ENCODE measurements around the gene TOM1L2.
"Not testable (repeated sequence)": the region's sequence is repeated elsewhere in the genome, so short reads cannot be mapped to it uniquely, and the experiment has no call there.

TOM1L2 gene

GRCh38 chr17:17915183-17915582 lies 57.0 kb downstream of the TOM1L2 start:
- Mint-ChIP-seq H3K9me3 (no peaks in the 10 kb centered on the region), H3K27me3 (no peaks in the 10 kb centered on the region), H3K4me3 (no peak overlapping the region), H3K27ac (no peak overlapping the region), H3K36me3 (no peaks in the 10 kb centered on the region), H3K4me1 (no peaks in the 10 kb centered on the region)
- ATAC-seq, result no peak

DNA sequence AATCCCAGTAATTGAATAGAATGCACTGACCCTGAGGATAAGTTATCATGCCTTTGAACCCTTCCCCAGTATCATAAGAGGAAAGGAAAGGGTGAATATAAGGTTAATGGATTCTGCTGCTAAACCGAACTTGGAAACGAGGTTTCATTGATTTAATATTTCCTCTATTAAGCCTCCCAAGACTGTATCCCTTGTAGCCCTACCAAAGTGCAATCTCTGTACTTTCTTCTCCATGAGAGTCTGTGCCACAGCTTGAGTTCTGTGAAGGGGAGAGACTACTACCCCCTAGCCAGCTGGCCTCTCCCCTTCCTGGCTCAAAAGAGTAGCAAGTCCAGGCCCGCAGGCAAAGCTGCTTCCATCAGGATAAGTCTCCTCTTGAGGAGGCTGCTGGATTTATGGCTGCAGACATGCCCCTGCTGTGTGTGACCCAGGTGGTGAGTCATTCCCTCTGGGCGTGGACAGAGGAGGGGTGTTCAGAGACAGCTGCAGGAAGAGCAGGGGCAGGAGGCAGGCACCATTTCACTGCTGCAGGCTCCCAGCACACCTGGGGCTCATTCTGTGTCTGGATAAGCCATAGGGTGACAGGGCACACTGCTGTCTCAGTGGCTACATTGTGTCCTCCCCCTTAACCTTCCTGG lies 58.4 kb downstream of the TOM1L2 start:
- ATAC-seq, result no peak
- Mint-ChIP-seq H3K27ac (no peak overlapping the region), H3K9me3 (no peaks in the 10 kb centered on the region)

DNA sequence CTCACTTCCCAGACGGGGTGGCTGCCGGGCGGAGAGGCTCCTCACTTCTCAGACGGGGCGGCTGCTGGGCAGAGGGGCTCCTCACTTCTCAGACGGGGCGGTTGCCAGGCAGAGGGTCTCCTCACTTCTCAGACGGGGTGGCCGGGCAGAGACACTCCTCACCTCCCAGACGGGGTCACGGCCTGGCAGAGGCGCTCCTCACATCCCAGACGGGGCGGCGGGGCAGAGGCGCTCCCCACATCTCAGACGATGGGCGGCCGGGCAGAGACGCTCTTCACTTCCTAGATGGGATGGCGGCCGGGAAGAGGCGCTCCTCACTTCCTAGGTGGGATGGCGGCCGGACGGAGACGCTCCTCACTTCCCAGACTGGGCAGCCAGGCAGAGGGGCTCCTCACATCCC lies 59.9 kb downstream of the TOM1L2 start:
- H3K4me3 Mint-ChIP-seq, H3K4me1 Mint-ChIP-seq, H3K9me3 Mint-ChIP-seq, H3K27ac Mint-ChIP-seq, H3K27me3 Mint-ChIP-seq, H3K36me3 Mint-ChIP-seq, ATAC-seq: not testable (repeated sequence)

More for the DNA sequence above, 58.4 kb downstream of the TOM1L2 start:
- H3K27me3 Mint-ChIP-seq, result no peaks in the 10 kb centered on the region
- no peaks in the 10 kb centered on the region for H3K36me3 Mint-ChIP-seq
- H3K4me1 Mint-ChIP-seq, result no peaks in the 10 kb centered on the region
- no peak overlapping the region for H3K4me3 Mint-ChIP-seq

GRCh38 chr17:17911001-17911613 lies 61.1 kb downstream of the TOM1L2 start:
- peaks cover 8% of the 10 kb centered on the region for H3K36me3 Mint-ChIP-seq
- no peaks in the 10 kb centered on the region for H3K27me3 Mint-ChIP-seq
- H3K4me1 Mint-ChIP-seq, result no peaks in the 10 kb centered on the region
- ATAC-seq, result no peak
- no peaks in the 10 kb centered on the region for H3K9me3 Mint-ChIP-seq
- H3K4me3 Mint-ChIP-seq, result no peak overlapping the region
- H3K27ac Mint-ChIP-seq, result no peak overlapping the region

DNA sequence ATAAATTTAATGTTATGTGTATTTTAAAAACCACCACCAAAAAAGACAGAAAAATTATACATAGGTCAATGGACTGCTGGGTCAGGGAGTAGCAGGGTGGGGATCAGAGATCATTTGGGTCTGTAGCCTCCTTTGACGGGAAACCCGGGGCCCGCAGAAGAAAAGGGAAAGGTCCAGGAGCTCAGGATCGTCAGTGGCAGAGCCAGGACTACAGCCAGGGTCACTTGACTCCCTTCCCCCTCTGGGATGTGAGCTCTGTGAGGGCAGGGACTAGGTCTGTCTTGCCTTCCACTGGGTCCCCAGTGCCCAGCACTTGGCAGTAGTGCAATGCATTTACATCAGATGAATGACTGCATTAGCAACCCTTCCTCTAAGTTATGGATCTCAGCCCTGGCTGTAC lies 62.1 kb downstream of the TOM1L2 start:
- H3K4me3 Mint-ChIP-seq, result no peak overlapping the region
- H3K27ac Mint-ChIP-seq, result no peak overlapping the region
- ATAC-seq, result no peak
- no peaks in the 10 kb centered on the region for H3K4me1 Mint-ChIP-seq
- H3K36me3 Mint-ChIP-seq, result peaks cover 17% of the 10 kb centered on the region
- H3K27me3 Mint-ChIP-seq, result no peaks in the 10 kb centered on the region
- no peaks in the 10 kb centered on the region for H3K9me3 Mint-ChIP-seq

DNA sequence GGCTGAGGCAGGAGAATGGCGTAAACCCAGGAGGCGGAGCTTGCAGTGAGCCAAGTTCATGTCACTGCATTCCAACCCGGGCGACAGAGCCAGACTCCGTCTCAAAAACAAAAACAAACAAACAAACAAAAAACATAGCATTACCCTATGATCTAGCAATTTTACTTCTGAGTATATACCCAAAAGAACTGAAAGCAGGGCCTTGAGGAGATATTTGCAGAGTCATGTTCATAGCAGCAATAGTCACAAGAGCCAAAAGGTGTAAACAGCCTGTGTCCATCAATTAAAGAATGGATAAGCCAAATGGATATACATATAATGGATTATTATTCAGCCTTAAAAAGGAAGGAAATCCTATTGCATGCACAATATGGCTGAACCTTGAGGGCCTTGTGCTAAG lies 63.1 kb downstream of the TOM1L2 start:
- Mint-ChIP-seq H3K27me3 (no peaks in the 10 kb centered on the region), H3K9me3 (no peaks in the 10 kb centered on the region), H3K4me1 (no peaks in the 10 kb centered on the region), H3K27ac (no peak overlapping the region), H3K4me3 (no peak overlapping the region), H3K36me3 (peaks cover 17% of the 10 kb centered on the region)
- no peak for ATAC-seq

- no peaks in the 10 kb centered on the region for H3K9me3 Mint-ChIP-seq
- no peak overlapping the region for H3K27ac Mint-ChIP-seq
- H3K4me3 Mint-ChIP-seq, result no peak overlapping the region
- H3K4me1 Mint-ChIP-seq, result no peaks in the 10 kb centered on the region
- ATAC-seq, result no peak
- H3K36me3 Mint-ChIP-seq, result peaks cover 17% of the 10 kb centered on the region
- H3K27me3 Mint-ChIP-seq, result no peaks in the 10 kb centered on the region
These were observed 64.7 kb downstream of the TOM1L2 start for GRCh38 chr17:17907469-17907868.

DNA sequence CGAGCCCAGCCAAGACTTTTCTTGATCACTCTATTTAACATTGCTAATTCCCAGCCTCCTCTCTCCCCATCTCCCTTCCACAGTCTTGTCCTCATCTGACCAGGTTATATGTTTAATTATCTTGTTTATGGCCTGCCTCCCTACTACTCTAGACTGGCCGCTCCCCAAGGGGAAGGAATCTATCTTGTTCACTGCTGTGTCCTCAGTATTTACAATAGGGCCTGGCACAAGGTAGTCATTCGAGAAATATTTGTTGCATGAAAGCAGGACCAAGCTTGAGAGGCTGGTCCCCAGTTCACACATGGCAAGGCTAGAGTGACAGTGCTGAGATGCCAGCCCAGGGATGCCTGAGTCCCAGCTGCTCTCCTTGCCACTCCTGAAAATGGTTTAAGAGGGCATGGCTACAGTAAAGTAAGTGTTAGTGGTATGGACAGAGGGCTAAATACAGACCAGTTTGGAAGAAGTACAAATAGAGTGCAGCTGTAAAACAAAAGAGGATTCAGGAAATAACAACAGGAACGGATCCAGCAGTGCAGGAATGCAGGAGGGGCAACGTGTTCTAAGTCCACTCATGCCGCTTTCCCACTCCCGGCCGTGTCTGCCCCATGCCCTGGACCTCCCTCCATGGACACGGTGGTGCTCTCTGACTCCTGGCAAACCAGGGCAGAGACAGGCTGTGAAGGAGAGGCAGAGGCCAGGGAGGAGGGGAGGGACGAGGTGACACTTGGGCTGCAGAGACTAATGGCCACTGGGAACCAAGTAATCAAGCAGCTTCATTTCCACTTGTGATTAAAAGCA lies 65.6 kb downstream of the TOM1L2 start:
- H3K9me3 Mint-ChIP-seq, result no peaks in the 10 kb centered on the region
- no peak overlapping the region for H3K4me3 Mint-ChIP-seq
- H3K4me1 Mint-ChIP-seq, result no peaks in the 10 kb centered on the region
- H3K27ac Mint-ChIP-seq, result no peak overlapping the region
- no peak for ATAC-seq
- no peaks in the 10 kb centered on the region for H3K27me3 Mint-ChIP-seq
- H3K36me3 Mint-ChIP-seq, result peaks cover 17% of the 10 kb centered on the region

DNA sequence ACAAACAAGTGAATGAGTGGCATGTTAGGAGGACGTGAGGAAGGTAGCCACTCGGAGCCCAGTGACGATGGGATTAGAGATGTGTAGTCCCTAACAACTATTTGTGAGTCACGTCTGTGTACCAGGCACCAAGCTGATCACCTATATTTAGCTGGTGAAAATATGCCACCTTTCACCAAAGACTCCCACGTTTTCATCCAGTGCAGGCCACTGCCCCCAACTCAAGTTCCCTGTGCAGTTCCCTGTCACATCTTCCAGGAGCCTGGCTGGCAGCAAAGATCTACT lies 67.2 kb downstream of the TOM1L2 start:
- H3K27ac Mint-ChIP-seq, result no peak overlapping the region

DNA sequence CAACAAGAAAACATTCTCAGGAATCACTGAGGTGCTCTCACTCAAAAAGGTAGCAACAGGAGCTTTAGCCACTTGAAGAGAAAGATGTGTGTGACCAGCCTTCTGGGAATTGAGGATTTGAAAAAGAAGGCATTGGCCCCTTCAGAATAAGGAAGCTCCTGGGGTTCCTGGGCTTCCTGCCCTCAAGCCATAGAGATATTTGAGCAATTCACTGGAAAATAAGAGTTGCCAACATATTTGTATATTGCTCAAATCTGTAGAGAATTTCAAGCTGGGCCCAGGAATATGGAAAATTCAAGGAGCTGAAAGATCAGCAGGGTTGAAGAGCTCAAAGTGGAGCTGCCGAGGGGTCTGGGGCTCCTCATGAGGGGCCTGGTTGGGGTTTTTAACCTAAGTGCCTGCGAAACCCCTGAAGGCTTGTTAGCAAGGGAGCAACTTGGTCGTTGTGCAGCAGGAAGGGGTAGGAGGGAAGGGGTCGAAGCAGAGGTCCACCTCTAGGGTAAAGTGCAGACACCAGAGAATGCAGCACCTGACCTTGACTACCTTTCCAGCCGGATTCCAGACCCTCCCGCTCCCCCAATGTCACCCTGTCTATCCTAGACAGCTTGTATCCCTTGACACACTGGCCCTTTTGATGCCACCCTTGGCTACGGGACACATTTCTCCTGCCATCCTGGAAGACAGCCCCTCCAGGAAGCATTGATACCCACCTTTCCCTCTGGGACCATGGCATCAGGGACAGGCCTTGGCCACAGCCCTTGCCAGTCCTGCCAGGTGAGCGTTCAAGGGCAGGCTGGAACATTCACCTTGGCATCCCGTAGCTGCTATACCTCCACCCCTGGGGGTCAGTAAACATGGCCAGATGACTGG lies 67.8 kb downstream of the TOM1L2 start:
- H3K27me3 Mint-ChIP-seq, result no peaks in the 10 kb centered on the region
- peaks cover 17% of the 10 kb centered on the region for H3K36me3 Mint-ChIP-seq
- ATAC-seq, result no peak
- H3K9me3 Mint-ChIP-seq, result no peaks in the 10 kb centered on the region
- H3K27ac Mint-ChIP-seq, result no peak overlapping the region
- no peaks in the 10 kb centered on the region for H3K4me1 Mint-ChIP-seq
- no peak overlapping the region for H3K4me3 Mint-ChIP-seq

More for the DNA sequence above, 67.2 kb downstream of the TOM1L2 start:
- Mint-ChIP-seq H3K4me1 (no peaks in the 10 kb centered on the region), H3K9me3 (no peaks in the 10 kb centered on the region), H3K36me3 (peaks cover 17% of the 10 kb centered on the region), H3K27me3 (no peaks in the 10 kb centered on the region), H3K4me3 (no peak overlapping the region)
- ATAC-seq, result no peak

DNA sequence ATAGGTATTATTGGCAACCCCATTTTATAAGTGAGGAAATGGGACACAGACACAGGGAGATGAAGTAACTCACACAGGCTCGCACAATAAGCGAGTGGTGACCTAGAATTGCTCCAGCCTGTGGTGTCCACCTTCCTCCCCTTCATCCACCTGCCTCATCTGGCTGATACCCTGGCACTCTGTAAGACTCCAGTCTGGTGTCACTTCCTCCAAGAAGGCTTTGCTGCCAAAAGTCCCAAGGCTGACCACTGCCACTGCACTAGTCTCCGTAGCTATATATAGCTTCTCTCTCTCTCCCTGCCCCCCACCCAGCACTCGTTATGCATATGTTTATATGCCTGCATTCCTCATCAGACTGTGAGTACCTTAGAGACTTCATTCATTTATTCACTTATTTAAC lies 69.3 kb downstream of the TOM1L2 start:
- Mint-ChIP-seq H3K4me1 (no peaks in the 10 kb centered on the region), H3K9me3 (no peaks in the 10 kb centered on the region), H3K36me3 (peaks cover 29% of the 10 kb centered on the region), H3K27ac (no peak overlapping the region), H3K4me3 (no peak overlapping the region), H3K27me3 (no peaks in the 10 kb centered on the region)
- no peak for ATAC-seq

DNA sequence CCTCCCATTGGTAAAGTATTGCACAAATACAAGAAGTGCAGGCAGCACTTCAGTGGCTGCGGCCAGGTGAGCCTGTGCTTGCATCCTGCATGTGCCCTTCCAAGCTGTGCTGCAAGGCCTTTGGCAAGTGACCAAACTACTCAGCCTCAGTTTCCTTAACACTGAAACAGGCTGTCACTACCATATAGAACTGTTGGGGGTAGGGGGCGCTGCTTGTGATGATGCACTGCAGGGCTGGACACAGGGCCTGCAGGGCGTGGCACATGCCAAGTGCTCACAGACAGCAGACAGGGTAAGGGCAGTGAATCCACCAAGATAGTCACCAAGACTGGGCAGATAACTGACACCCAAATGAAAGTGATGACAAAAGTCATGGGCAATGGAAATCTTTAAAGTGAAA lies 69.8 kb downstream of the TOM1L2 start:
- Mint-ChIP-seq H3K4me3 (no peak overlapping the region), H3K36me3 (peaks cover 29% of the 10 kb centered on the region), H3K27ac (no peak overlapping the region), H3K27me3 (no peaks in the 10 kb centered on the region), H3K4me1 (no peaks in the 10 kb centered on the region), H3K9me3 (no peaks in the 10 kb centered on the region)
- ATAC-seq, result no peak

DNA sequence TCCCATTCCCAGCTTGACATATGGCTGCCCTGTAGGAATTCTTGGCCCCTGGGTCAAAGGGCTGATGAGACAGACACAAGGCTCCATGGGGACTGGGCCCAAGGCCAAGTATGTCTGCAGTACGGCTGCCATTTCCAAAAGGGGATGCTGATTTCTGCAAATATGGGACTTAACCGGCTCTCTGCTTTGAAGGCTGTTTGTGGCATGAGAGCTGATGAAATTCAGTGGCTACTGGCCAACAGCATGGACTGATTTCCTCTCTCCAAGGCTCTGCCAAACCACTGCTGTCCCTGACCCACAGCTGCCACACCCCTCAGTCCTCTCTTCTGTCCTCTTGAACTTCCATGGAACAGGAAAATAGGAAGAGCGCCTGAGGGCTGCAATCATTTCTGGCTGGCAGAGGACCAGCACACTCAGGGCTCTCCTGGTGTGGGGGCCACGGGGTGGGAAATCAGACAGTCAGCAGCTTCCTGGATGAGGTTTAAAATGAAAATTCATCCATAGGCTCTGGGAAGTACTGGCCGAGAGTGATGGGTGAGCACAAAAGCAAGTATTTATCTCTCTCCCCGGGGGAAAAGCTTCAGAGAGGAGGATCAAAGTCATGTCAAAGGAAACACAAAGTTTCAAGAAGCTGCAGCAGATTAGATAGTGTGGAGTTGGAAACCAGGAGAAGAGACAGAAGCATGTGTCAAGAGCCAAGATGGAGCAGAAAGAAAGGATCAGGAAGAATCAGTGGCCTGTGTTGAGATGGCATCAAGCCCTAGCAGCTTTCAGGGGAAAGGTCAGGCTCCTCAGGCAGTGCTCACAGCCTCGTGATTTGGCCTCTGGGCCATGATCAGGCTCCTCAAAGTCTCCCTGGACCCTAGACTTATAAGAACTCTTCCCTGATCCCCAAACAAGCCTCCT lies 71.3 kb downstream of the TOM1L2 start:
- Mint-ChIP-seq H3K9me3 (no peaks in the 10 kb centered on the region), H3K4me1 (no peaks in the 10 kb centered on the region), H3K4me3 (no peak overlapping the region), H3K36me3 (peaks cover 28% of the 10 kb centered on the region), H3K27ac (no peak overlapping the region), H3K27me3 (no peaks in the 10 kb centered on the region)
- ATAC-seq, result no peak

- Mint-ChIP-seq H3K4me1 (no peaks in the 10 kb centered on the region), H3K4me3 (no peak overlapping the region), H3K36me3 (peaks cover 30% of the 10 kb centered on the region), H3K9me3 (no peaks in the 10 kb centered on the region), H3K27ac (no peak overlapping the region), H3K27me3 (no peaks in the 10 kb centered on the region)
- no peak for ATAC-seq
These were observed 72.7 kb downstream of the TOM1L2 start for GRCh38 chr17:17899486-17899885.

Measured in stimulated activated memory B cell treated with anti-CD40 and anti-IgM and Interleukin-4, amounts not matched to agents 10 μg/mL and 1 μg/mL and 100 μg/mL, for 72 hours (primary cell).